GM23338 (cell line): ENCODE data around the gene TNPO3.

Experiments used
- EZH2 ChIP-seq: fragments of 200-600 bp; sonication (generic); IDR thresholded peaks from one replicate; pipeline ENCODE4 v1.8.0; 2017; ENCODE audit warnings: antibody characterized with exemption, mild to moderate bottlenecking, low read depth; ENCODE audit not compliant: unreplicated experiment
- EZH2phosphoT487 ChIP-seq: fragments of 200-600 bp; sonication (generic); IDR thresholded peaks from one replicate; pipeline ENCODE4 v1.8.1; 2018; ENCODE audit warnings: antibody characterized with exemption; ENCODE audit not compliant: unreplicated experiment
- POLR2AphosphoS5 ChIP-seq: IDR thresholded peaks from 2 replicates; pipeline ENCODE4 v1.6.1; 2016; ENCODE audit warnings: antibody characterized with exemption, low read depth
- TF ChIP-seq, protein P1 (sequence below), 2 experiments: fragments of 200-600 bp in 1 of 2; sonication (generic) in 1 of 2; conservative IDR thresholded peaks; 2 replicates each; pipeline versions ENCODE4 v1.5.1 to v1.6.1; 2016 to 2017; ENCODE audit warnings: antibody characterized with exemption in 2 of 2, low read depth in 2 of 2, mild to moderate bottlenecking in 2 of 2, moderate library complexity in 1 of 2

DNA sequence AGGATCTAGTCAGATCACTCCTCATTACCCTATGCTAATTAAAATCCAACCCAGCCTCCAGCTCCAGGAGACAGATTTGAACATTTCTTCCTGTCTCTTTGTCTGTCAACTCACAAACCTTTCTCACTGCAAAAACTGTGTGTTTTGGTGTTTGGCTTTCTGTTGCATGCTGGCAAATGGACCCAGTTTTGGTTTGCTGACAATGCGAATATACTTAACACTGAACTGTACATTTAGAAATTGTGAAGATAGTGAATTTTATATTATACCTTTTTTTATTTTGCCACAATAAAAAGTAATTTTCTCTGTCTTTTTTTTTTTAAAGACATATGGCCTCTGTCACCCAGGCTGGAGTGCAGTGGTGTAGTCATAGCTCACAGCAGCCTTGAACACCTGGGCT is 18.3 kb upstream of the TNPO3 start:
- TF ChIP-seq EZH2phosphoT487 = no peak
- TF ChIP-seq, protein P1, sequence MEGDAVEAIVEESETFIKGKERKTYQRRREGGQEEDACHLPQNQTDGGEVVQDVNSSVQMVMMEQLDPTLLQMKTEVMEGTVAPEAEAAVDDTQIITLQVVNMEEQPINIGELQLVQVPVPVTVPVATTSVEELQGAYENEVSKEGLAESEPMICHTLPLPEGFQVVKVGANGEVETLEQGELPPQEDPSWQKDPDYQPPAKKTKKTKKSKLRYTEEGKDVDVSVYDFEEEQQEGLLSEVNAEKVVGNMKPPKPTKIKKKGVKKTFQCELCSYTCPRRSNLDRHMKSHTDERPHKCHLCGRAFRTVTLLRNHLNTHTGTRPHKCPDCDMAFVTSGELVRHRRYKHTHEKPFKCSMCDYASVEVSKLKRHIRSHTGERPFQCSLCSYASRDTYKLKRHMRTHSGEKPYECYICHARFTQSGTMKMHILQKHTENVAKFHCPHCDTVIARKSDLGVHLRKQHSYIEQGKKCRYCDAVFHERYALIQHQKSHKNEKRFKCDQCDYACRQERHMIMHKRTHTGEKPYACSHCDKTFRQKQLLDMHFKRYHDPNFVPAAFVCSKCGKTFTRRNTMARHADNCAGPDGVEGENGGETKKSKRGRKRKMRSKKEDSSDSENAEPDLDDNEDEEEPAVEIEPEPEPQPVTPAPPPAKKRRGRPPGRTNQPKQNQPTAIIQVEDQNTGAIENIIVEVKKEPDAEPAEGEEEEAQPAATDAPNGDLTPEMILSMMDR (conservative IDR thresholded peaks at IDR 0.05; ENCODE audit: low read depth in 2 of 2) = no peak
- TF ChIP-seq EZH2 = no peak
- TF ChIP-seq POLR2AphosphoS5 = no peak
